Lung (tissue), 12 donors: ENCODE measurements around the gene ENDOV. TPM values are rescaled to one million over a fixed set of nuclear protein-coding genes. Genes with fewer than 3 reads are reported as not detected.

Source experiments
- ATAC-seq: fragments of 200-7000 bp; cut with Tn5 transposase; one replicate; pipeline ENCODE4 v1.9.1; 2020; ENCODE audit warnings: moderate number of reproducible peaks; ENCODE audit not compliant: insufficient read depth, low FRiP score
- DNase-seq, 3 donors: peaks; one replicate each; pipeline ENCODE4 v3.0.0-alpha.2; 2013 to 2017
- H3K27ac ChIP-seq, 2 donors: one replicate each; pipeline ENCODE4 v1.5.1; 2013; ENCODE audit warnings: mild to moderate bottlenecking in 2 of 2, moderate library complexity in 2 of 2, control low read depth in 1 of 2, inconsistent platforms in 1 of 2, low read depth in 1 of 2, low read length in 1 of 2
- H3K27me3 ChIP-seq, 3 donors: one replicate each; pipeline ENCODE4 v1.5.1; 2013; ENCODE audit warnings: low read length in 2 of 3; ENCODE audit not compliant: control insufficient read depth in 3 of 3, insufficient read depth in 3 of 3
- H3K36me3 ChIP-seq, 4 donors: one replicate each; pipeline ENCODE4 v1.5.1; 2013; ENCODE audit warnings: low read length in 4 of 4, mild to moderate bottlenecking in 1 of 4, moderate library complexity in 1 of 4; ENCODE audit not compliant: control insufficient read depth in 4 of 4, insufficient read depth in 4 of 4
- H3K4me1 ChIP-seq, 5 donors: one replicate each; pipeline ENCODE4 v1.5.1; 2013; ENCODE audit warnings: low read length in 5 of 5, mild to moderate bottlenecking in 2 of 5, moderate library complexity in 1 of 5; ENCODE audit not compliant: control insufficient read depth in 5 of 5, insufficient read depth in 5 of 5
- H3K4me3 ChIP-seq: one replicate; pipeline ENCODE4 v1.5.1; 2013; ENCODE audit warnings: mild to moderate bottlenecking, control low read depth, moderate library complexity
- H3K9ac ChIP-seq, 2 donors: one replicate each; pipeline ENCODE4 v1.5.1; 2013; ENCODE audit warnings: low read length in 2 of 2, control low read depth in 1 of 2; ENCODE audit not compliant: insufficient read depth in 1 of 2
- H3K9me3 ChIP-seq, 4 donors: one replicate each; pipeline ENCODE4 v1.5.1; 2013; ENCODE audit warnings: low read length in 3 of 4, mild to moderate bottlenecking in 1 of 4, moderate library complexity in 1 of 4; ENCODE audit not compliant: control insufficient read depth in 4 of 4, insufficient read depth in 3 of 4
- CTCF ChIP-seq: IDR thresholded peaks from 2 replicates; pipeline ENCODE4 v1.5.1; 2012; ENCODE audit warnings: mild to moderate bottlenecking; ENCODE audit errors: control extremely low read depth, extremely low read depth
- WGBS, 2 donors: extraction: QIAGEN DNeasy Blood & Tissue Kit; methylation state at CpG; one replicate each; pipeline ENCODE4 v1.1.7; 2013; 5-methylcytosine and 5-hydroxymethylcytosine counted together
- polyA plus RNA-seq, 2 donors: library from polyadenylated mRNA; stranded (reverse); fragments of 200-250 nt; gene quantifications; one replicate each; pipeline ENCODE4 v1.2.1, GENCODE V29; 2013
- total RNA-seq, 2 donors: library from RNA; depleted of rRNA in 1 of 2; stranded (reverse); fragments of >200 nt in 1 of 2; gene quantifications; one replicate each; pipeline ENCODE4 v1.2.1, GENCODE V29; 2014 to 2021
- donor health status: control.
- donor health status: control.
- donor health status: Bipolar disorder and iron deficiency.
- donor health status: healthy.
- donor health status: DM: yes; HTN: yes; CAD: no.

ENDOV gene
- total and polyA plus RNA-seq, 4 donors = 11.8 to 28.8 (median 22.4) TPM

DNA sequence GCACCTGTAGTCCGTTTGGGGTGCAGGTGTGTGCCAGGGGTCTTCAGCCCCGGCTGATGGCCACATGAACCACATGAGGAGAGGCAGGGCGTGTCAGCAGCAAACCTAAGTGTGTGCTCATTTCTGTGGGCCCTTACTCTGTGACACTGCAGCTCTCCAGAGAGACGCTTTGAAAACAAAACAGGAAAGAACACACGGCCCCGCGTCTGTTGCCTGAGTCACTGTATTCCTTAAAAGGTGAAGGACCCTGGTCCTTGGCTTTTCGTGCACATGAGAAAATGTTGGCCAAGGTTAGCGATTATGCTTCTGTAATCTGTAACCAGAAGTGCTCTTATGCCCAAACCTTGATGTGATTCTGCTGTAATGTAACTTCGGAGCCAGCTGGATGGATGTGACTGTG lies 22.6 kb downstream of the ENDOV start:
- DNase-seq (peak in 1 of 3 donors; percentile 25), ATAC-seq (peak; percentile 31)
- H3K9ac ChIP-seq = no peak overlapping the region
- H3K36me3 ChIP-seq = peaks cover 0 to 4% (median 0%) of the 10 kb centered on the region in 4 donors
- no peak overlapping the region for H3K27ac ChIP-seq
- WGBS, 2 donors = 68 to 75% methylated on average over 10 of the region's 10 CpGs
- no peak overlapping the region for H3K4me3 ChIP-seq
- no peaks in the 10 kb centered on the region for H3K4me1 ChIP-seq
- no peaks in the 10 kb centered on the region for H3K9me3 ChIP-seq
- no peak for TF ChIP-seq CTCF
- no peaks in the 10 kb centered on the region for H3K27me3 ChIP-seq

GRCh38 chr17:80438806-80439205 lies 23.8 kb downstream of the ENDOV start:
- Histone ChIP-seq H3K9ac (no peak overlapping the region), H3K9me3 (no peaks in the 10 kb centered on the region), H3K36me3 (peaks cover 0 to 4% (median 0%) of the 10 kb centered on the region in 4 donors), H3K27ac (no peak overlapping the region), H3K27me3 (peaks cover 0 to under 1% (median 0%) of the 10 kb centered on the region in 3 donors), H3K4me3 (no peak overlapping the region), H3K4me1 (no peaks in the 10 kb centered on the region)
- ATAC-seq = no peak
- DNase-seq = no peak
- 94 to 95% methylated on average over 5 of the region's 5 CpGs for WGBS, 2 donors
- TF ChIP-seq CTCF = no peak

GRCh38 chr17:80439499-80439898 lies 24.5 kb downstream of the ENDOV start:
- Histone ChIP-seq H3K27me3 (peaks cover 0 to 7% (median 0%) of the 10 kb centered on the region in 3 donors), H3K9me3 (no peaks in the 10 kb centered on the region), H3K36me3 (peaks cover 0 to 4% (median 0%) of the 10 kb centered on the region in 4 donors), H3K27ac (no peak overlapping the region), H3K4me3 (no peak overlapping the region), H3K4me1 (no peaks in the 10 kb centered on the region), H3K9ac (no peak overlapping the region)
- 83% methylated on average over 9 of the region's 9 CpGs for WGBS, 2 donors
- ATAC-seq (no peak), DNase-seq (no peak)
- TF ChIP-seq CTCF = no peak

- Histone ChIP-seq H3K4me1 (no peaks in the 10 kb centered on the region), H3K4me3 (no peak overlapping the region), H3K9me3 (no peaks in the 10 kb centered on the region), H3K27me3 (peaks cover 0 to 7% (median 0%) of the 10 kb centered on the region in 3 donors), H3K27ac (no peak overlapping the region), H3K9ac (no peak overlapping the region), H3K36me3 (peaks cover 0 to 4% (median 0%) of the 10 kb centered on the region in 4 donors)
- WGBS, 2 donors = 47 to 49% methylated on average over 14 of the region's 14 CpGs
- TF ChIP-seq CTCF = no peak
- no peak for ATAC-seq
- peak; percentile 75 to 80 (median 78) for DNase-seq
These were observed 26.2 kb downstream of the ENDOV start for GRCh38 chr17:80441133-80441578.
